ENCODE data around the gene SYCP2L. TPM values are rescaled to one million over a fixed set of nuclear protein-coding genes. Genes with fewer than 3 reads are reported as not detected.

The SYCP2L gene
- total and polyA plus RNA-seq, 10 of the 15 experiments (the other 5 are each of a cell fraction or from before 2014, with no cell fraction given), result 0.03 to 0.12 (median 0.04) TPM; not detected in 7

GRCh38 chr6:10962673-10963072 is 75.8 kb downstream of the SYCP2L start (continued):
- no peak for TF ChIP-seq REST (IDR thresholded peaks at IDR 0.05; ENCODE audit: low read depth, low read length)
- peak; percentile 70 for TF ChIP-seq TCF12 (IDR thresholded peaks at IDR 0.05; ENCODE audit: low read depth, low read length)

- Histone ChIP-seq H3K9ac (ENCODE audit: control insufficient read depth, insufficient read depth, low read length) (no peak overlapping the region), H3K36me3 (ENCODE audit: control insufficient read depth in 2 of 2, insufficient read depth in 2 of 2, low read length in 1 of 2) (no peaks in the 10 kb centered on the region), H3K27ac (ENCODE audit: control insufficient read depth, insufficient read depth) (no peak overlapping the region), H2AFZ (ENCODE audit: control insufficient read depth, low read depth, low read length) (no peak overlapping the region), H3K4me3 (no peak overlapping the region), H3K79me2 (ENCODE audit: control insufficient read depth, insufficient read depth, low read length) (no peaks in the 10 kb centered on the region), H3K9me3 (replicated peaks; ENCODE audit: control insufficient read depth, insufficient read depth, low read length) (peaks cover 3% of the 10 kb centered on the region), H3K27me3 (replicated peaks in 1 of 2; ENCODE audit: control insufficient read depth in 2 of 2, insufficient read depth in 2 of 2, low read length in 1 of 2) (no peaks in the 10 kb centered on the region), H3K4me1 (ENCODE audit: control insufficient read depth, insufficient read depth, low read length) (peaks cover 4% of the 10 kb centered on the region), H4K20me1 (ENCODE audit: control insufficient read depth, insufficient read depth) (no peaks in the 10 kb centered on the region), H3K4me2 (ENCODE audit: control insufficient read depth, insufficient read depth) (no peak overlapping the region)
- ATAC-seq, result peak; percentile 17; the same call in 2 of the 3 replicates
- intact Hi-C loops (cut with micrococcal nuclease; ENCODE audit: unreplicated experiment) (no loop called here), in situ Hi-C loops (cut with MboI) (no loop called here)
- ChIA-PET POLR2A (no interaction called here), RAD21 (ENCODE audit: unreplicated experiment) (interaction anchor here (0.5 to 1.7 kb wide), 2 partner anchors 8 to 74 kb away, joined by 3 read pairs; no protein-coding TSS in a partner anchor), CTCF (interaction anchor here (0.6 to 3.2 kb wide), 3 partner anchors 8 to 435 kb away, joined by 3 to 12 read pairs (median 6); no protein-coding TSS in a partner anchor), SMC1A (ENCODE audit: uncharacterized antibody, unreplicated experiment) (interaction anchor here (0.8 to 1.6 kb wide), 4 partner anchors 9 to 421 kb away, joined by 3 to 5 read pairs (median 3); no protein-coding TSS in a partner anchor)
- no TSS peak for BruUV-seq (replicated peaks)
- 20% methylated on average over 2 of the region's 2 CpGs for WGBS (ENCODE audit: insufficient coverage, insufficient replicate concordance, low lambda C conversion rate, missing lambda C conversion rate)
- peak; percentile 57 for FAIRE-seq
- no peak for DNase-seq (ENCODE audit: low read depth, low spot score)
- TF ChIP-seq ZBTB33 (IDR thresholded peaks at IDR 0.05), result no peak
- TF ChIP-seq BRCA1 (IDR thresholded peaks at IDR 0.05; ENCODE audit: low read depth, low read length), result no peak
- no peak for TF ChIP-seq SP1 (IDR thresholded peaks at IDR 0.05; ENCODE audit: low read depth, low read length)
- TF ChIP-seq CBFB (IDR thresholded peaks at IDR 0.05; ENCODE audit: low read depth), result no peak
- TF ChIP-seq BCLAF1 (IDR thresholded peaks at IDR 0.05), result no peak
- TF ChIP-seq CUX1 (IDR thresholded peaks at IDR 0.05; ENCODE audit: insufficient replicate concordance, low read depth, low read length), result no peak
These were observed 76.3 kb downstream of the SYCP2L start for GRCh38 chr6:10963113-10963512.

Data from GM12878 (cell line).